Astrocyte of the cerebellum (primary cell): Measurements from ENCODE around the gene ARSD.
A peak's percentile ranks its signal among the peaks of the same experiment; 100 is the strongest.
"Not testable (repeated sequence)": the region's sequence is repeated elsewhere in the genome, so short reads cannot be mapped to it uniquely, and the experiment has no call there.

Experiments used
- DNase-seq: peaks from one replicate; pipeline ENCODE4 v3.0.0-alpha.2; 2011; ENCODE audit warnings: low read depth
- H3K4me3 ChIP-seq: 2 replicates; pipeline ENCODE4 v1.5.1; 2011; ENCODE audit warnings: mild to moderate bottlenecking, low read depth, low read length, moderate library complexity
- CTCF ChIP-seq: IDR thresholded peaks from 2 replicates; pipeline ENCODE4 v1.5.1; 2012; ENCODE audit warnings: low read length, low read depth, moderate library complexity, mild to moderate bottlenecking; ENCODE audit errors: missing control alignments
- in situ Hi-C: cut with HindIII; loops from 2 replicates; pipeline ENCODE4 v1.10.0; 2017; ENCODE audit warnings: low sequenced_read_pairs

Gene ARSD

GRCh38 chrX:2967584-2967983 is 38.4 kb upstream of the ARSD start:
- in situ Hi-C loops: no loop called here
- peak overlapping the region; percentile 34 for H3K4me3 ChIP-seq
- no peak for DNase-seq
- TF ChIP-seq CTCF: no peak

- DNase-seq: no peak
- no peak for TF ChIP-seq CTCF
- in situ Hi-C loops: no loop called here
- no peak overlapping the region for H3K4me3 ChIP-seq
Observed at GRCh38 chrX:2967012-2967411, 37.9 kb upstream of the ARSD start.

GRCh38 chrX:2965965-2966364 is 36.8 kb upstream of the ARSD start:
- DNase-seq: no peak
- no peak for TF ChIP-seq CTCF
- in situ Hi-C loops: no loop called here

GRCh38 chrX:2963992-2964794 is 35.1 kb upstream of the ARSD start:
- in situ Hi-C loops, DNase-seq: not testable (repeated sequence)
- H3K4me3 ChIP-seq: peak overlapping the region; percentile 22

More at GRCh38 chrX:2965965-2966364, 36.8 kb upstream of the ARSD start:
- no peak overlapping the region for H3K4me3 ChIP-seq

GRCh38 chrX:2963449-2963848 is 34.3 kb upstream of the ARSD start:
- peak overlapping the region; percentile 22 for H3K4me3 ChIP-seq
- DNase-seq, in situ Hi-C loops: not testable (repeated sequence)

- no peak overlapping the region for H3K4me3 ChIP-seq
- in situ Hi-C loops: no loop called here
- no peak for DNase-seq
- TF ChIP-seq CTCF: no peak
Observed at GRCh38 chrX:2962381-2962780, 33.2 kb upstream of the ARSD start.

GRCh38 chrX:2960861-2961515 is 31.8 kb upstream of the ARSD start:
- no peak for DNase-seq
- in situ Hi-C loops: no loop called here
- H3K4me3 ChIP-seq: no peak overlapping the region
- no peak for TF ChIP-seq CTCF
